ENCODE measurements around the gene MEF2C. TPM values are rescaled to one million over a fixed set of nuclear protein-coding genes. Genes with fewer than 3 reads are reported as not detected.
A peak's percentile ranks its signal among the peaks of the same experiment; 100 is the strongest.

The MEF2C gene
- total RNA-seq, 1 donor from 2014 or later, result 0.33 TPM

GRCh38 chr5:88702332-88702731, 180.7 kb downstream of the MEF2C start:
- Mint-ChIP-seq H3K9me3 (no peaks in the 10 kb centered on the region), H3K4me3 (no peak overlapping the region), H3K27me3 (peaks cover 16% of the 10 kb centered on the region), H3K27ac (no peak overlapping the region), H3K4me1 (no peaks in the 10 kb centered on the region), H3K36me3 (ENCODE audit: low read depth) (no peaks in the 10 kb centered on the region)
- no peak for DNase-seq
- intact Hi-C loops (cut with micrococcal nuclease), result no loop called here

GRCh38 chr5:88700121-88700520, 182.9 kb downstream of the MEF2C start:
- Mint-ChIP-seq H3K27ac (no peak overlapping the region), H3K4me1 (no peaks in the 10 kb centered on the region), H3K27me3 (peaks cover 34% of the 10 kb centered on the region), H3K9me3 (no peaks in the 10 kb centered on the region), H3K36me3 (ENCODE audit: low read depth) (no peaks in the 10 kb centered on the region), H3K4me3 (no peak overlapping the region)
- DNase-seq, result no peak
- intact Hi-C loops (cut with micrococcal nuclease), result no loop called here

DNA sequence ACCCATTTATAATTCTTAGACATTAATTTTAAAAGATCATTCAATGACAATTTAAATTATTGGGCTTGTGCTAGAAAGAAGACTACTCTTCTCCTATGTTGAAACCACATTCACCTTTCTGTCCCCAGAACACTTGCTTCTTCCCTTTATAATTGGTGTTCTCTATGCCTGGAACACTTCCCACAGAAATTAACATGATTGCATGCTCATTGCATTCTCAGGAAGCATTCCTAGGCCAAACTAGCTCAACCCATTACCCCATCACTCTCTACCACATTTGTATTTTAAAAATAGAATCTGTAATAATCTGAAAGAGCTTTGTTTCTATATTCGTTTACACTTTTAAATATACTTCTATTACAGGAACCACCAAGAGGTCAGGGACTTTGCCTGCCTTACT, 184.7 kb downstream of the MEF2C start:
- H3K4me1 Mint-ChIP-seq, result no peaks in the 10 kb centered on the region
- peaks cover 49% of the 10 kb centered on the region for H3K27me3 Mint-ChIP-seq
- H3K27ac Mint-ChIP-seq, result no peak overlapping the region
- H3K9me3 Mint-ChIP-seq, result no peaks in the 10 kb centered on the region
- intact Hi-C loops (cut with micrococcal nuclease), result no loop called here
- no peaks in the 10 kb centered on the region for H3K36me3 Mint-ChIP-seq (ENCODE audit: low read depth)
- no peak for DNase-seq
- H3K4me3 Mint-ChIP-seq, result no peak overlapping the region

- Mint-ChIP-seq H3K27ac (no peak overlapping the region), H3K36me3 (ENCODE audit: low read depth) (no peaks in the 10 kb centered on the region), H3K4me3 (no peak overlapping the region), H3K27me3 (peaks cover 66% of the 10 kb centered on the region), H3K4me1 (no peaks in the 10 kb centered on the region), H3K9me3 (no peaks in the 10 kb centered on the region)
- intact Hi-C loops (cut with micrococcal nuclease), result no loop called here
- DNase-seq, result no peak
These were observed 186.5 kb downstream of the MEF2C start for GRCh38 chr5:88696466-88696865.

DNA sequence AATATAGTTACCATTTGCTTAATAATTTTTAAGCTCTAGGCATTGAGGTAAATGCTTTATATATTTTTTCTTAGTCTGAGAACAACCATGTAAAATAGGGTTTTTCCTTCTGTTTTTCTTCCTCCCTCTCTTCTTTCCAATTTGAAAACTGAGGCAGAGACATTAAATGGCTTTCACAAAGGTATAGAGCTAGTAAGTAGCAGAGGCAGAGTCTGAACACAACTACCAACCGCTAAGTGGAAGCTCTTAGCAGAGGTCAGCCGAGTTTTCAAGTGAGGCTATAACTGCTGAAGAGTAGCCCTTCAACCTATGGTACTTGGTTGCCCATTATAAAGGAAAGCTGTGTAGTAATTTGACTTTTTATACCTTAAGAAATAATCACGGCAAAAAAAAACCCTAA, 187.1 kb downstream of the MEF2C start:
- Mint-ChIP-seq H3K4me3 (no peak overlapping the region), H3K36me3 (ENCODE audit: low read depth) (peaks cover 3% of the 10 kb centered on the region), H3K9me3 (no peaks in the 10 kb centered on the region), H3K27me3 (peaks cover 70% of the 10 kb centered on the region), H3K27ac (no peak overlapping the region), H3K4me1 (peaks cover 3% of the 10 kb centered on the region)
- no peak for DNase-seq
- intact Hi-C loops (cut with micrococcal nuclease), result no loop called here

- Mint-ChIP-seq H3K4me3 (no peak overlapping the region), H3K36me3 (ENCODE audit: low read depth) (peaks cover 4% of the 10 kb centered on the region), H3K9me3 (no peaks in the 10 kb centered on the region), H3K27me3 (peaks cover 75% of the 10 kb centered on the region), H3K4me1 (peaks cover 7% of the 10 kb centered on the region), H3K27ac (no peak overlapping the region)
- intact Hi-C loops (cut with micrococcal nuclease), result no loop called here
- no peak for DNase-seq
These were observed 187.8 kb downstream of the MEF2C start for GRCh38 chr5:88695232-88695631.

DNA sequence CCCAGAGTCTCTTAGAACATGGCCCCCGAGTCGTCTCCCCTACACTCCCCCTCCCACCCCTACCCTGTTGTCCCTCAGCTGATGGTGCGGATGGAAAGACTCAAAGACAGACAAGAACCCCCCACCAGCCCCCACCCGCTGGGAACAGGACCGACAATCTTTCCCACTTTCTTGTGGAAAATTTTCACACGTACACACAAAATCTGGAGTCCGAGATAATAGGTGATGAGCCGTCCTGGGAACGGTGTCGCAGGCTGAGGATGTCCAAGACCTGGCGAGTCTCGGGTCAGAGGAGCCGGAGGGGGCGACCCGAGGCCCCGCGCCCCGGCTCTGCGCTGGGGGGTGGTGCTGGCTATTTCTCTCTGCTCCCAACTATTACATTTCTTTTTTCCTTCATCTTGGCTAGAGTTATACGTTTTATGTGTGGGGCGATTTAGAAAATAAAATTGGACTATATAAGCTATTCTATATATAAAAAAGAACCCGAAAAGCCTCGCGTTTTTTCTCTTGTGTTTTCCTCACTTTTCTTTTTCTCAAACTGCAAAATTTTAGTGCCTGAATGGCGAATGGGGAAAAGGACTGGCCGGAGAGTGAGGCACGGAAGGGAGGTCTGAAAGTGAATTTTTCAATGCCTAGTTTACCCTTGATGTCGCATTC, 188.8 kb downstream of the MEF2C start:
- DNase-seq, result no peak
- peaks cover 4% of the 10 kb centered on the region for H3K36me3 Mint-ChIP-seq (ENCODE audit: low read depth)
- peaks cover 74% of the 10 kb centered on the region for H3K27me3 Mint-ChIP-seq
- no peak overlapping the region for H3K4me3 Mint-ChIP-seq
- peaks cover 7% of the 10 kb centered on the region for H3K4me1 Mint-ChIP-seq
- intact Hi-C loops (cut with micrococcal nuclease), result loop anchor here (5.0 kb wide), 1 partner anchor 188 kb away; the partner anchor contains the start of gene MEF2C
- H3K9me3 Mint-ChIP-seq, result no peaks in the 10 kb centered on the region
- no peak overlapping the region for H3K27ac Mint-ChIP-seq

- Mint-ChIP-seq H3K9me3 (no peaks in the 10 kb centered on the region), H3K4me3 (no peak overlapping the region), H3K36me3 (ENCODE audit: low read depth) (peaks cover 4% of the 10 kb centered on the region), H3K4me1 (peaks cover 7% of the 10 kb centered on the region), H3K27ac (no peak overlapping the region), H3K27me3 (peaks cover 83% of the 10 kb centered on the region)
- intact Hi-C loops (cut with micrococcal nuclease), result loop anchor here (5.0 kb wide), 1 partner anchor 189 kb away; the partner anchor contains the start of gene MEF2C
- DNase-seq, result no peak
These were observed 189.7 kb downstream of the MEF2C start for GRCh38 chr5:88693071-88693932.

GRCh38 chr5:88691945-88692868, 190.8 kb downstream of the MEF2C start:
- peaks cover 89% of the 10 kb centered on the region for H3K27me3 Mint-ChIP-seq
- intact Hi-C loops (cut with micrococcal nuclease), result loop anchor here (1.0 to 5.0 kb wide), 5 partner anchors 12 to 911 kb away; partner anchors contain the start of gene MEF2C
- no peaks in the 10 kb centered on the region for H3K9me3 Mint-ChIP-seq
- H3K27ac Mint-ChIP-seq, result peak overlapping the region; percentile 25
- peaks cover 7% of the 10 kb centered on the region for H3K4me1 Mint-ChIP-seq
- peak; percentile 55 for DNase-seq
- H3K4me3 Mint-ChIP-seq, result no peak overlapping the region
- H3K36me3 Mint-ChIP-seq (ENCODE audit: low read depth), result peaks cover 4% of the 10 kb centered on the region

GRCh38 chr5:88691230-88691582, 191.8 kb downstream of the MEF2C start:
- peak overlapping the region; percentile 43 for H3K4me3 Mint-ChIP-seq
- H3K27me3 Mint-ChIP-seq, result peaks cover 91% of the 10 kb centered on the region
- H3K9me3 Mint-ChIP-seq, result no peaks in the 10 kb centered on the region
- peaks cover 7% of the 10 kb centered on the region for H3K4me1 Mint-ChIP-seq
- H3K27ac Mint-ChIP-seq, result peak overlapping the region; percentile 88
- peaks cover 4% of the 10 kb centered on the region for H3K36me3 Mint-ChIP-seq (ENCODE audit: low read depth)
- intact Hi-C loops (cut with micrococcal nuclease), result loop anchor here (1.0 to 5.0 kb wide), 5 partner anchors 11 to 910 kb away; partner anchors contain the start of gene MEF2C
- DNase-seq, result no peak

GRCh38 chr5:88690409-88691229, 192.4 kb downstream of the MEF2C start:
- Mint-ChIP-seq H3K9me3 (no peaks in the 10 kb centered on the region), H3K27me3 (peaks cover 91% of the 10 kb centered on the region), H3K4me1 (peaks cover 7% of the 10 kb centered on the region), H3K36me3 (ENCODE audit: low read depth) (peaks cover 4% of the 10 kb centered on the region), H3K27ac (peak overlapping the region; percentile 88), H3K4me3 (peak overlapping the region; percentile 43)
- peak; percentile 89 for DNase-seq
- intact Hi-C loops (cut with micrococcal nuclease), result loop anchor here (1.0 to 5.0 kb wide), 5 partner anchors 10 to 909 kb away; partner anchors contain the start of gene MEF2C

DNA sequence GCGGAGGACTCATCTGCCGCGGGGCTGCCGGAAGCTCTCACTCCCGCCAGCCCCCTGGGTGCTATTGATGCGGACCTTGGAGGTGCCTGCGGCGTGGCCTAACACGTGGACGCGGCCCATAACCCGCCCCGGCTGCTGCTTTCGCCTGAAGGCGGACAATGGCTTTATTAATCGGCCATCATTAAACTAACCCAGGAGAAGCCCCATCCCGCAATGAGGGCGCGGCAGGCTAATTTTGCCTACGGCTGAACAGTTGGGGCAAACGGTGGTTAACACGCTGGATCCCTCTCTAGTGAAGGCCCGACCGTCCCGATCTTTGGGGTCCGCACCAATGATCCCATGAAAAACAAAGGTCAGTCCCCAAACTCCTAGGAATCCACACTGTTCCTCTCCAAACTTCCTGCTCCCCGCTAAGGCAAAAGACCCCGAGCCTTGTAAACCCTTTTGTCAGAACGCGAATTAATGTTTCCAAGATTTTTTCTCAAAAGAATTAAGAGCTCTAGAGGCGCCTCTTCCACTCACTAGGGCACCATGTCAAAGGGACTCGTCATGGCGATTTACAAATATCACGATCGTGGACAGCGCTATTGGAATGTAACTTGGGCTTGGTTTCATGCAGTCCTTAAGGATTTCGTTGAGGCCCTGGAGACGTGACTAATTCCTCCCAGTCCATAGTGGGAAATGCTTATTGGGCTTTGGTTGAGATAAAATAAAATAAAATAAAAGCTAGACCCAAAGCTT, 193.1 kb downstream of the MEF2C start:
- no peaks in the 10 kb centered on the region for H3K9me3 Mint-ChIP-seq
- intact Hi-C loops (cut with micrococcal nuclease), result loop anchor here (2.0 to 10.0 kb wide), 3 partner anchors 15 to 1265 kb away; partner anchors contain the start of gene MEF2C
- peaks cover 90% of the 10 kb centered on the region for H3K27me3 Mint-ChIP-seq
- H3K4me3 Mint-ChIP-seq, result no peak overlapping the region
- H3K27ac Mint-ChIP-seq, result no peak overlapping the region
- peak; percentile 56 for DNase-seq
- H3K36me3 Mint-ChIP-seq (ENCODE audit: low read depth), result peaks cover 4% of the 10 kb centered on the region
- peaks cover 7% of the 10 kb centered on the region for H3K4me1 Mint-ChIP-seq

All from activated CD4-positive, alpha-beta T cell treated with anti-CD3 and anti-CD28 coated beads, Interleukin-2, amount 10 ng/mL, durations not matched to agents 24 days and 14 days (primary cell).